Brain microvascular endothelial cell (primary cell): ENCODE data around the gene MYH10.
A peak's percentile ranks its signal among the peaks of the same experiment; 100 is the strongest.

Experiments
- DNase-seq: peaks from one replicate; pipeline ENCODE4 v3.0.0-alpha.2; 2020
- H3K27ac ChIP-seq: fragments of 250-450 bp; sonication (Bioruptor Pico); 2 replicates; pipeline ENCODE4 v1.5.1; 2020; ENCODE audit warnings: mild to moderate bottlenecking, moderate library complexity
- H3K27me3 ChIP-seq: fragments of 250-450 bp; sonication (Bioruptor Pico); replicated peaks from 2 replicates; pipeline ENCODE4 v1.5.1; 2020; ENCODE audit warnings: mild to moderate bottlenecking
- H3K36me3 ChIP-seq: fragments of 250-450 bp; sonication (Bioruptor Pico); replicated peaks from 2 replicates; pipeline ENCODE4 v1.5.1; 2020; ENCODE audit warnings: mild to moderate bottlenecking
- H3K4me3 ChIP-seq: 2 replicates; pipeline ENCODE4 v1.5.1; 2011; ENCODE audit warnings: low read depth, mild to moderate bottlenecking, control low read depth, low read length, moderate library complexity
- CTCF ChIP-seq: IDR thresholded peaks from 2 replicates; pipeline ENCODE4 v1.5.1; 2011; ENCODE audit warnings: low read depth, mild to moderate bottlenecking, moderate library complexity, low read length, control low read depth, inconsistent platforms; ENCODE audit errors: missing control alignments
- in situ Hi-C: cut with HindIII; loops from 2 replicates; pipeline ENCODE4 v1.10.0; 2017; ENCODE audit warnings: low sequenced_read_pairs, low pct_ligation_motif_present

Gene MYH10

GRCh38 chr17:8630802-8631553 is 453 bp upstream of the MYH10 start:
- Histone ChIP-seq H3K27ac (peak overlapping the region; percentile 44), H3K27me3 (no peaks in the 10 kb centered on the region), H3K36me3 (no peaks in the 10 kb centered on the region), H3K4me3 (peak overlapping the region; percentile 90)
- in situ Hi-C loops, result no loop called here
- no peak for TF ChIP-seq CTCF
- peak; percentile 100 for DNase-seq

GRCh38 chr17:8629371-8630226 is 926 bp downstream of the MYH10 start:
- in situ Hi-C loops, result no loop called here
- no peak for DNase-seq
- no peaks in the 10 kb centered on the region for H3K36me3 ChIP-seq
- H3K27ac ChIP-seq, result peak overlapping the region; percentile 6
- no peaks in the 10 kb centered on the region for H3K27me3 ChIP-seq
- peak overlapping the region; percentile 90 for H3K4me3 ChIP-seq
- TF ChIP-seq CTCF, result no peak

- in situ Hi-C loops, result no loop called here
- Histone ChIP-seq H3K36me3 (no peaks in the 10 kb centered on the region), H3K27ac (no peak overlapping the region), H3K4me3 (peak overlapping the region; percentile 90), H3K27me3 (no peaks in the 10 kb centered on the region)
- no peak for DNase-seq
- TF ChIP-seq CTCF, result no peak
These were observed 1.8 kb downstream of the MYH10 start for GRCh38 chr17:8628609-8629169.

- in situ Hi-C loops, result no loop called here
- Histone ChIP-seq H3K36me3 (no peaks in the 10 kb centered on the region), H3K4me3 (no peak overlapping the region), H3K27me3 (no peaks in the 10 kb centered on the region), H3K27ac (no peak overlapping the region)
- TF ChIP-seq CTCF, result no peak
- no peak for DNase-seq
These were observed 2.4 kb downstream of the MYH10 start for GRCh38 chr17:8628172-8628571.

- DNase-seq, result peak; percentile 54
- no peaks in the 10 kb centered on the region for H3K27me3 ChIP-seq
- in situ Hi-C loops, result no loop called here
These were observed 6.9 kb downstream of the MYH10 start for GRCh38 chr17:8623591-8623990.

More at GRCh38 chr17:8623591-8623990, 6.9 kb downstream of the MYH10 start:
- Histone ChIP-seq H3K4me3 (no peak overlapping the region), H3K27ac (peak overlapping the region; percentile 43), H3K36me3 (peaks cover 6% of the 10 kb centered on the region)
- TF ChIP-seq CTCF, result no peak
